ENCODE results near the gene FPR3.

DNA sequence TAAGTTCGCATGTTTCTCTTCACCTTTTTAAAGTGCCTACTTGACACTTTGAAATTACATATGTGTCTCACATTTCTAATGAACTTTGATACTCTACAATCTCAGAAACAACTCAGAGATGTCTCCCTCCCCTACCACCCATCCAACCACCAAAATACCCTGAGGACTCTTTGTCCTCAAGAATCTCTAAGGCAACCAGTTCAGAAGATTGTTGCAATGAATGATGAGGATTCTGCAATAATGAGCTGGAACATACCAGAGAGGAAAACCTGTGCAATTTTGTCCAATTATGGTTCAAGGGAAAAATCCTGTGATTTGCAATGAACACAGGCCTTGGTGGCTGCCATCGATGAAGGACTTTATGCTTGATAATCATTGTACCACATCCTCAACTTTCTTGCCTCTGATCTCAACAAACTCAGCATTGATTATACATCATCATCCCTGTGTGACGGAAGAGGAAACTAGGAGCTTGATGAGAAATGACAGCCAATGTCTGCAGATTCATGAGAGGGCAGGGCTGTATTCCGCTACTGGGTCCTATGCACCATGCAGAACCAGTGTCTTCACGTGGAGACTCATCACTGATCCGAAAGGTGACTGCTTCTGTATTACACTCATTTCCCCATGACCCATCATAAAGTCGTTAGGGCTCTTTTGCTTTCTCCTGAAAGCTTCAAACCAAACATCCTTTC, 44.4 kb upstream of the FPR3 start:
- TF ChIP-seq CTCF (conservative IDR thresholded peaks at IDR 0.05) = no peak
- TF ChIP-seq EZH2 (IDR thresholded peaks at IDR 0.05; ENCODE audit: low read depth) = no peak

Data from PC-9 (cell line).